Liver (tissue), 9 donors: Measurements from ENCODE around the gene IRX2. TPM values are rescaled to one million over a fixed set of nuclear protein-coding genes. Genes with fewer than 3 reads are reported as not detected.

Source experiments
- DNase-seq: peaks from one replicate; pipeline ENCODE4 v3.0.0-alpha.2; 2017; ENCODE audit warnings: low spot score
- H3K27ac ChIP-seq, 2 donors: one replicate each; pipeline ENCODE4 v1.7.0; 2013; ENCODE audit warnings: inconsistent platforms in 2 of 2, low read length in 2 of 2, control low read depth in 1 of 2, low read depth in 1 of 2, mild to moderate bottlenecking in 1 of 2
- H3K27me3 ChIP-seq, 4 donors: one replicate each; pipeline versions ENCODE4 v1.6.1 to v1.7.0; 2013; ENCODE audit warnings: low read length in 3 of 4, inconsistent platforms in 1 of 4, mild to moderate bottlenecking in 1 of 4, moderate library complexity in 1 of 4; ENCODE audit not compliant: control insufficient read depth in 4 of 4, insufficient read depth in 4 of 4
- H3K36me3 ChIP-seq, 4 donors: one replicate each; pipeline versions ENCODE4 v1.6.1 to v1.7.0; 2013; ENCODE audit warnings: low read length in 3 of 4, mild to moderate bottlenecking in 3 of 4, low read depth in 1 of 4, moderate library complexity in 1 of 4; ENCODE audit not compliant: control insufficient read depth in 4 of 4, insufficient read depth in 3 of 4
- H3K4me1 ChIP-seq, 4 donors: one replicate each; pipeline versions ENCODE4 v1.6.1 to v1.7.0; 2013; ENCODE audit warnings: low read length in 3 of 4, mild to moderate bottlenecking in 3 of 4, moderate library complexity in 1 of 4; ENCODE audit not compliant: control insufficient read depth in 4 of 4, insufficient read depth in 4 of 4
- H3K4me3 ChIP-seq, 3 donors: one replicate each; pipeline versions ENCODE4 v1.6.1 to v1.7.0; 2013; ENCODE audit warnings: low read length in 3 of 3, control low read depth in 1 of 3, low read depth in 1 of 3, mild to moderate bottlenecking in 1 of 3
- H3K9ac ChIP-seq, 2 donors: one replicate each; pipeline ENCODE4 v1.7.0; 2013; ENCODE audit warnings: low read length in 2 of 2, mild to moderate bottlenecking in 2 of 2, moderate library complexity in 2 of 2, control low read depth in 1 of 2, low read depth in 1 of 2
- H3K9me3 ChIP-seq, 4 donors: one replicate each; pipeline versions ENCODE4 v1.6.1 to v1.7.0; 2013; ENCODE audit warnings: low read length in 3 of 4; ENCODE audit not compliant: control insufficient read depth in 4 of 4
- EGR1 ChIP-seq, 2 donors: IDR thresholded peaks; 2 replicates each; pipeline ENCODE4 v1.6.1; 2016 to 2018; ENCODE audit warnings: antibody characterized with exemption in 2 of 2, low read depth in 2 of 2
- FOXA1 ChIP-seq: IDR thresholded peaks from 2 replicates; pipeline ENCODE4 v1.6.1; 2016; ENCODE audit warnings: antibody characterized with exemption
- FOXA2 ChIP-seq: IDR thresholded peaks from 2 replicates; pipeline ENCODE4 v1.6.1; 2016; ENCODE audit warnings: antibody characterized with exemption
- GABPA ChIP-seq, 2 donors: IDR thresholded peaks in 1 of 2; conservative IDR thresholded peaks in 1 of 2; 2 replicates each; pipeline ENCODE4 v1.6.1; 2016; ENCODE audit warnings: antibody characterized with exemption in 2 of 2, mild to moderate bottlenecking in 1 of 2, moderate library complexity in 1 of 2
- HNF4A ChIP-seq, 2 donors: conservative IDR thresholded peaks; 2 replicates each; pipeline ENCODE4 v1.6.1; 2016; ENCODE audit warnings: antibody characterized with exemption in 2 of 2, mild to moderate bottlenecking in 2 of 2
- HNF4G ChIP-seq: IDR thresholded peaks from 2 replicates; pipeline ENCODE4 v1.6.1; 2016; ENCODE audit warnings: antibody characterized with exemption
- JUND ChIP-seq, 2 donors: IDR thresholded peaks; 2 replicates each; pipeline ENCODE4 v1.6.1; 2016; ENCODE audit warnings: antibody characterized with exemption in 2 of 2
- NR2F2 ChIP-seq: IDR thresholded peaks from 2 replicates; pipeline ENCODE4 v1.6.1; 2016; ENCODE audit warnings: antibody characterized with exemption
- RAD21 ChIP-seq, 2 donors: IDR thresholded peaks; 2 replicates each; pipeline ENCODE4 v1.6.1; 2016; ENCODE audit warnings: antibody characterized with exemption in 2 of 2, mild to moderate bottlenecking in 2 of 2
- RXRA ChIP-seq, 2 donors: IDR thresholded peaks; 2 replicates each; pipeline ENCODE4 v1.6.1; 2017 to 2018; ENCODE audit warnings: antibody characterized with exemption in 2 of 2, mild to moderate bottlenecking in 1 of 2
- SP1 ChIP-seq: IDR thresholded peaks from 2 replicates; pipeline ENCODE4 v1.6.1; 2018; ENCODE audit warnings: antibody characterized with exemption, mild to moderate bottlenecking
- TAF1 ChIP-seq: conservative IDR thresholded peaks from 2 replicates; pipeline ENCODE4 v1.6.1; 2016; ENCODE audit warnings: antibody characterized with exemption, mild to moderate bottlenecking
- YY1 ChIP-seq: IDR thresholded peaks from 2 replicates; pipeline ENCODE4 v1.6.1; 2016; ENCODE audit warnings: antibody characterized with exemption, mild to moderate bottlenecking
- WGBS: extraction: QIAGEN DNeasy Blood & Tissue Kit; methylation state at CpG from one replicate; pipeline ENCODE4 v1.1.7; 2013; 5-methylcytosine and 5-hydroxymethylcytosine counted together
- polyA plus RNA-seq, 2 donors: library from polyadenylated mRNA; stranded (reverse) in 1 of 2; unstranded in 1 of 2; fragments of 200-250 nt in 1 of 2; fragments of >200 nt in 1 of 2; fragmentation: Nextera tagmentation in 1 of 2; extraction: Ambion mirVana in 1 of 2; gene quantifications; one replicate each; pipeline versions ENCODE4 v1.2.1 to v1.2.3, GENCODE V29; 2013 to 2015
- total RNA-seq, 2 donors: library from RNA; depleted of rRNA; stranded (reverse); fragments of >200 nt; gene quantifications; one replicate each; pipeline ENCODE4 v1.2.3, GENCODE V29; 2014
- TF ChIP-seq, protein P1 (sequence below): IDR thresholded peaks from 2 replicates; pipeline ENCODE4 v1.6.1; 2016; ENCODE audit warnings: antibody characterized with exemption
- TF ChIP-seq, protein P2 (sequence below): IDR thresholded peaks from 2 replicates; pipeline ENCODE4 v1.6.1; 2016; ENCODE audit warnings: antibody characterized with exemption
- TF ChIP-seq, protein P3 (sequence below): IDR thresholded peaks from 2 replicates; pipeline ENCODE4 v1.6.1; 2016; ENCODE audit warnings: antibody characterized with exemption, mild to moderate bottlenecking
- TF ChIP-seq, protein P4 (sequence below): IDR thresholded peaks from 2 replicates; pipeline ENCODE4 v1.6.1; 2016; ENCODE audit warnings: antibody characterized with exemption
- TF ChIP-seq, protein P5 (sequence below): fragments of 150-350 bp; IDR thresholded peaks from 2 replicates; pipeline ENCODE4 v1.5.1; 2017; ENCODE audit warnings: improper control_type of control experiment, low read depth, low read length; ENCODE audit not compliant: missing input control
- donor health status: healthy.
- donor health status: healthy.
- donor health status: healthy.
- donor health status: healthy.
- donor health status: healthy.

The IRX2 gene
- total and polyA plus RNA-seq, 4 donors = not detected

DNA sequence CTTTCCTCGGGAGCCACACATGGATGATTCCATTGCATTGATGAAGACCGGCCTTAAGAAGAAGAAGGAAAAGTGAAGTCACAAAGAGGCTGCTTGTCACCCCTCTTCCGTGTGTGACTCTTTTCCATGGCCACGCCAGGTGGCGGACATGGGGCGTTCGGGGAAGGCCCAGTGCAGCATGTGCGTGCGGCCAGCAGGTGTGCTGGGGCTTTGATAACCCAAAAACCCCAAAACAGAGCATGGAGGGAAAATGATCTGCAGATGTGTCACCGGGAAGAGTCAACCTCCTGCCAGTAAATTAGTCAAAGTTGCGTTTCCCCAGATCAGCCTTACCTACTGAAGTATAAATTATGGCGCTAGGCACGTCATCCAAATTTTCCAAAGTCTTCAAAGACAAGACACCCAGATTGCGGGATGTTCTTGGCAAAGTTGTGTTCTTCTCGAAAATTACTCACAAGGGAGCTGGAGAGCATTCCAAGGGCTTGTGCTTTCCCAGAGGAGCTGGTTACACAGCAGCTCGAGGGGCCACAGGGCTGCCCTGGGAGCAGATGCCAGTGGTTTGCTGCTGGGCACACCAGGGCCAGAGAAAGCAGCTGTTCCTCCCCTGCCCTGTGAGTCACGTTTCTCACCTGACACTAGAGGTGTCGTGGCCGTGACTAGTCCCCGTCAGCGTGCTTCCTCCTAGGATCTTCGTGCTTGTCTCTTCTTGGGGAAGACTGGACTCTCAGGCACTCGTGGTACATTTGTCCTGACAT lies 53.9 kb downstream of the IRX2 start:
- Histone ChIP-seq H3K4me3 (no peak overlapping the region), H3K9ac (no peak overlapping the region), H3K27me3 (no peaks in the 10 kb centered on the region), H3K36me3 (no peaks in the 10 kb centered on the region), H3K9me3 (no peaks in the 10 kb centered on the region), H3K27ac (no peak overlapping the region), H3K4me1 (no peaks in the 10 kb centered on the region)
- TF ChIP-seq FOXA1 = no peak
- no peak for TF ChIP-seq RAD21 (IDR thresholded peaks at IDR 0.05)
- no peak for TF ChIP-seq TAF1
- TF ChIP-seq HNF4A (conservative IDR thresholded peaks at IDR 0.05) = no peak
- no peak for TF ChIP-seq JUND (IDR thresholded peaks at IDR 0.05)
- TF ChIP-seq EGR1 (IDR thresholded peaks at IDR 0.05; ENCODE audit: low read depth in 2 of 2) = no peak
- TF ChIP-seq, protein P1, sequence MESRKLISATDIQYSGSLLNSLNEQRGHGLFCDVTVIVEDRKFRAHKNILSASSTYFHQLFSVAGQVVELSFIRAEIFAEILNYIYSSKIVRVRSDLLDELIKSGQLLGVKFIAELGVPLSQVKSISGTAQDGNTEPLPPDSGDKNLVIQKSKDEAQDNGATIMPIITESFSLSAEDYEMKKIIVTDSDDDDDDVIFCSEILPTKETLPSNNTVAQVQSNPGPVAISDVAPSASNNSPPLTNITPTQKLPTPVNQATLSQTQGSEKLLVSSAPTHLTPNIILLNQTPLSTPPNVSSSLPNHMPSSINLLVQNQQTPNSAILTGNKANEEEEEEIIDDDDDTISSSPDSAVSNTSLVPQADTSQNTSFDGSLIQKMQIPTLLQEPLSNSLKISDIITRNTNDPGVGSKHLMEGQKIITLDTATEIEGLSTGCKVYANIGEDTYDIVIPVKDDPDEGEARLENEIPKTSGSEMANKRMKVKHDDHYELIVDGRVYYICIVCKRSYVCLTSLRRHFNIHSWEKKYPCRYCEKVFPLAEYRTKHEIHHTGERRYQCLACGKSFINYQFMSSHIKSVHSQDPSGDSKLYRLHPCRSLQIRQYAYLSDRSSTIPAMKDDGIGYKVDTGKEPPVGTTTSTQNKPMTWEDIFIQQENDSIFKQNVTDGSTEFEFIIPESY = no peak
- TF ChIP-seq SP1 = no peak
- TF ChIP-seq, protein P2, sequence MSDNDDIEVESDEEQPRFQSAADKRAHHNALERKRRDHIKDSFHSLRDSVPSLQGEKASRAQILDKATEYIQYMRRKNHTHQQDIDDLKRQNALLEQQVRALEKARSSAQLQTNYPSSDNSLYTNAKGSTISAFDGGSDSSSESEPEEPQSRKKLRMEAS = no peak
- TF ChIP-seq, protein P3, sequence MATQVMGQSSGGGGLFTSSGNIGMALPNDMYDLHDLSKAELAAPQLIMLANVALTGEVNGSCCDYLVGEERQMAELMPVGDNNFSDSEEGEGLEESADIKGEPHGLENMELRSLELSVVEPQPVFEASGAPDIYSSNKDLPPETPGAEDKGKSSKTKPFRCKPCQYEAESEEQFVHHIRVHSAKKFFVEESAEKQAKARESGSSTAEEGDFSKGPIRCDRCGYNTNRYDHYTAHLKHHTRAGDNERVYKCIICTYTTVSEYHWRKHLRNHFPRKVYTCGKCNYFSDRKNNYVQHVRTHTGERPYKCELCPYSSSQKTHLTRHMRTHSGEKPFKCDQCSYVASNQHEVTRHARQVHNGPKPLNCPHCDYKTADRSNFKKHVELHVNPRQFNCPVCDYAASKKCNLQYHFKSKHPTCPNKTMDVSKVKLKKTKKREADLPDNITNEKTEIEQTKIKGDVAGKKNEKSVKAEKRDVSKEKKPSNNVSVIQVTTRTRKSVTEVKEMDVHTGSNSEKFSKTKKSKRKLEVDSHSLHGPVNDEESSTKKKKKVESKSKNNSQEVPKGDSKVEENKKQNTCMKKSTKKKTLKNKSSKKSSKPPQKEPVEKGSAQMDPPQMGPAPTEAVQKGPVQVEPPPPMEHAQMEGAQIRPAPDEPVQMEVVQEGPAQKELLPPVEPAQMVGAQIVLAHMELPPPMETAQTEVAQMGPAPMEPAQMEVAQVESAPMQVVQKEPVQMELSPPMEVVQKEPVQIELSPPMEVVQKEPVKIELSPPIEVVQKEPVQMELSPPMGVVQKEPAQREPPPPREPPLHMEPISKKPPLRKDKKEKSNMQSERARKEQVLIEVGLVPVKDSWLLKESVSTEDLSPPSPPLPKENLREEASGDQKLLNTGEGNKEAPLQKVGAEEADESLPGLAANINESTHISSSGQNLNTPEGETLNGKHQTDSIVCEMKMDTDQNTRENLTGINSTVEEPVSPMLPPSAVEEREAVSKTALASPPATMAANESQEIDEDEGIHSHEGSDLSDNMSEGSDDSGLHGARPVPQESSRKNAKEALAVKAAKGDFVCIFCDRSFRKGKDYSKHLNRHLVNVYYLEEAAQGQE = no peak
- TF ChIP-seq HNF4G = no peak
- TF ChIP-seq RXRA (IDR thresholded peaks at IDR 0.05) = no peak
- TF ChIP-seq, protein P4, sequence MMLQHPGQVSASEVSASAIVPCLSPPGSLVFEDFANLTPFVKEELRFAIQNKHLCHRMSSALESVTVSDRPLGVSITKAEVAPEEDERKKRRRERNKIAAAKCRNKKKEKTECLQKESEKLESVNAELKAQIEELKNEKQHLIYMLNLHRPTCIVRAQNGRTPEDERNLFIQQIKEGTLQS = no peak
- no peak for TF ChIP-seq FOXA2
- TF ChIP-seq NR2F2 = no peak
- TF ChIP-seq, protein P5, sequence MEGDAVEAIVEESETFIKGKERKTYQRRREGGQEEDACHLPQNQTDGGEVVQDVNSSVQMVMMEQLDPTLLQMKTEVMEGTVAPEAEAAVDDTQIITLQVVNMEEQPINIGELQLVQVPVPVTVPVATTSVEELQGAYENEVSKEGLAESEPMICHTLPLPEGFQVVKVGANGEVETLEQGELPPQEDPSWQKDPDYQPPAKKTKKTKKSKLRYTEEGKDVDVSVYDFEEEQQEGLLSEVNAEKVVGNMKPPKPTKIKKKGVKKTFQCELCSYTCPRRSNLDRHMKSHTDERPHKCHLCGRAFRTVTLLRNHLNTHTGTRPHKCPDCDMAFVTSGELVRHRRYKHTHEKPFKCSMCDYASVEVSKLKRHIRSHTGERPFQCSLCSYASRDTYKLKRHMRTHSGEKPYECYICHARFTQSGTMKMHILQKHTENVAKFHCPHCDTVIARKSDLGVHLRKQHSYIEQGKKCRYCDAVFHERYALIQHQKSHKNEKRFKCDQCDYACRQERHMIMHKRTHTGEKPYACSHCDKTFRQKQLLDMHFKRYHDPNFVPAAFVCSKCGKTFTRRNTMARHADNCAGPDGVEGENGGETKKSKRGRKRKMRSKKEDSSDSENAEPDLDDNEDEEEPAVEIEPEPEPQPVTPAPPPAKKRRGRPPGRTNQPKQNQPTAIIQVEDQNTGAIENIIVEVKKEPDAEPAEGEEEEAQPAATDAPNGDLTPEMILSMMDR = no peak
- no peak for TF ChIP-seq GABPA (IDR thresholded peaks at IDR 0.05 in 1 of 2, conservative IDR thresholded peaks at IDR 0.05 in 1 of 2)
- no peak for TF ChIP-seq YY1
- WGBS = 82% methylated on average over 23 of the region's 23 CpGs
- no peak for DNase-seq
